NCI-H748 (cell line): Measurements from ENCODE around the gene TNKS1BP1.

Experiments used
- DNase-seq: peaks from one replicate; lab custom pipeline; 2025; ENCODE audit not compliant: unreplicated experiment; lab: John Stamatoyannopoulos, UW

TNKS1BP1 gene

GRCh38 chr11:57263351-57263750 lies 61.4 kb downstream of the TNKS1BP1 start:
- DNase-seq, result no peak

GRCh38 chr11:57262157-57262556 lies 62.6 kb downstream of the TNKS1BP1 start:
- DNase-seq, result no peak

- peak; percentile 18 for DNase-seq
Measured at GRCh38 chr11:57260937-57261783, 63.6 kb downstream of the TNKS1BP1 start.

GRCh38 chr11:57256119-57256518 lies 68.6 kb downstream of the TNKS1BP1 start:
- DNase-seq, result no peak

- DNase-seq, result no peak
Measured at GRCh38 chr11:57255618-57256017, 69.1 kb downstream of the TNKS1BP1 start.

- DNase-seq, result no peak
Measured at GRCh38 chr11:57254631-57255030, 70.1 kb downstream of the TNKS1BP1 start.

- DNase-seq, result peak; percentile 31
Measured at GRCh38 chr11:57251491-57252104, 73.2 kb downstream of the TNKS1BP1 start.

- no peak for DNase-seq
Measured at GRCh38 chr11:57251037-57251436, 73.7 kb downstream of the TNKS1BP1 start.
